ENCODE measurements around the gene NR2F1. TPM values are rescaled to one million over a fixed set of nuclear protein-coding genes. Genes with fewer than 3 reads are reported as not detected.

NR2F1 gene
- polyA plus RNA-seq, 12 donors: 2.8 to 27.0 (median 6.0) TPM; not detected in 1

DNA sequence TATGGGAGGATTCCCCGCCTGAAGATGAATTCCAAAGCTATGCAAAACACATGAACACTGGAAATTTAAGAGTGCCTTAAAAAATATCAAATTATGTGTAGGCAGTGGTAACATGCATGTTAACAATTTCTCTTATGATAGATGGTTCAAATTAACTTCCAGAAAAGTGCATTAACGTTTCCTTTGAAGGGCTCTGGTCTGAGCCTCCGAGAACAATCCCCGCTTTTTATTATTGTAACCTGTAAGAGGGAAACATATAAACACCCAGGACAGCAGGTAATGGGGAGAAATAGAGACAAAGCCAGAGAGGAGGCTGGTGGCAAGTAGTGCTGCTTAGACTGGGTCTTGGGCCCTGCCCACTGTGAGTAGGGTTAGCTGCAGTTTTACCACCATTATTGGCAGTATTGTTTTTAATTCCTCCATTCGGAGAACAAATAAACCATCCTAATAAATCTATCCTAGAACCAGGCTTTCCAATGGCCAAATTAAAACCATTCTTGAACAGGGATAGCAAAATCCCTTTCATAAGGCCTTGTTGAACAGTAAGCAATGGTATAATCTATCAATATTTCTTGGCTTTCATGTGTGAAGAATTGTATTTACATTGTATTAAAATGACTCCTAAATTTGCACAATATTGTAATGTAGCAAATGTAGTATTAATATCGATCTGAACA lies 6.3 kb downstream of the NR2F1 start:
- DNase-seq: no peak

DNA sequence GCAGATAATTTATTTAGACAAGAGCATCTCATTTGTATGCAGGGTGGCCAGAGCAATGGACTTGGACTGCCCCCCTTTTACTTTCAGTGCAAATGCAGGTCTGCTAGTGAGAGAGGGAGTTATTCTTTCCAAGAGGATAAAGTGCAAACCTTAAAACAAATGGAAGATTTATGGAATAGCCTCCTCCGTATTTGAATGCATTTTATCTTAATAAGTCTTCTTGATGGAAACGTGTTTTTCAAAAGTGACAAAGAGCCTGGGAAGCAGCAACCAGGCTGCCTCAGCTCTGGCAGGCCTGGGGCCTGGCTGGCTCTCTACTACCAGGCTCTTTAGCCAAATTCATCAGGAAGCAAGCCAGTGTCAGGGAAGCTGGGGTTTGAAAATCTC lies 6.8 kb downstream of the NR2F1 start:
- DNase-seq: no peak

DNA sequence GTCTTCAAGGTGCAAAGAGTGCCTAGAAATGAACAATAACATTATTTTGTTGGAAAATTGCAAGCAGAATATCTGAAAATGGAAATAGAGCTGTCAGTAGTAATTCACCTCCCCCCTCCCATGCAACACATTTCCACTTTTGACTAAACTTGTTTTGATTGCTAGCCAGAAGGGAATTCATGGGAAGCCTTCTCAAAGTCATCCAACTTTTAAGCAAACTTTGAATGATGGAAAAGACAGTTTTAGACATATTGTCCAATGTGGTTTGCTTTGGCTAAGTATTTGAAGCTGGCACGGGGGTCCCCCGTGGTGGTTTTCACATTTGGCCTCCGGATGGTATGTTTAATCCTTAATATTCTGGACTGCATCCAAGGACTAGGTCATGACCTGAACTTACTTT lies 7.5 kb downstream of the NR2F1 start:
- DNase-seq: no peak

DNA sequence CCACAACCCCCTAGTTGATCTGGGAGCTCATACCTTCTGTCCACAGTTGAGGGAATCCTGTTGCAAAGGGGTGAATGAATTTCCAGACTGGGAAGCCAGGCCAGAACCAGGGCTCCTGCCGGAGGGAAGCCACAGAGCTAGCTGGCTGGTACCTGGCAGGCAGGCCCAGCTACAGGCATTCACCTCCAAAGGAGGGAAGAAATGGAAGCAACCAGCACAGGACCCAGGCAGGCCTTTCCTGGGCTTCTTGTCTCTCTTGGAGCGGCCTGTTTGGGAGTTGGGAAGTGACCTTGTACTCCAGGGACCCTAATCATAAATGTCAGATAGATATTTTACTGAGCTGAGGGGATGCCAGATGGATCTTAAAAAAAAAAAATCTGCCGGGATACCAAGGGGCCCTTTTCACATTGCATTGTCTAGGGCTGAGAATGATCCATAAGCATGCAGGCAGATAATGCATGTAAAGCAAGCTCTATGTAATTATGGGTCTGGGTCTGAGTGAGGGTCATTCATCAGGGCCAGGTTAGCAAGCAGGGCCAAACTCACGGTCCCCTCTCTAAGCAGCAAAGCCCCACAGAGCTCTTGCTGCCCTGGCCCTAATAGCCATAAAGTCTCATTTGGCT lies 8.4 kb downstream of the NR2F1 start:
- no peak for DNase-seq

DNA sequence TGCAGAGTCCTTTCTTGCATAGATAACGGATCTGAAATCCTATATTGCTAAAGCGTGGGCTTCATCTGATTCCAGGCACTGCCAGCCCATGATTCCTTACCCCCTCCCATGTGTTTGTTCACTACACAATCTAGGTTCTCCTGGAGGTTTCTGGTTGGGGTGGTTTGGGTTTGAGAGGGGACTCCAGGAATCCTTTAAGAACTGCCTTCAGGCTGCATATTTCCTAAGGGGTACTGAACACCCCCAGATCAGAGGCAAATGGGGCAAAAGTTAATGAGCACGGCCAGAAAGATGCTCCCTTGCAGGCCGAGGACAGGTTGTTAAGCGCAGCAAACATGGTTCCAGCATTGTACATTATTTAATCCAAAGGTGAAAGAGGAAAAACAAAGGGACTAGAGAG lies 9.9 kb downstream of the NR2F1 start:
- no peak for DNase-seq

DNA sequence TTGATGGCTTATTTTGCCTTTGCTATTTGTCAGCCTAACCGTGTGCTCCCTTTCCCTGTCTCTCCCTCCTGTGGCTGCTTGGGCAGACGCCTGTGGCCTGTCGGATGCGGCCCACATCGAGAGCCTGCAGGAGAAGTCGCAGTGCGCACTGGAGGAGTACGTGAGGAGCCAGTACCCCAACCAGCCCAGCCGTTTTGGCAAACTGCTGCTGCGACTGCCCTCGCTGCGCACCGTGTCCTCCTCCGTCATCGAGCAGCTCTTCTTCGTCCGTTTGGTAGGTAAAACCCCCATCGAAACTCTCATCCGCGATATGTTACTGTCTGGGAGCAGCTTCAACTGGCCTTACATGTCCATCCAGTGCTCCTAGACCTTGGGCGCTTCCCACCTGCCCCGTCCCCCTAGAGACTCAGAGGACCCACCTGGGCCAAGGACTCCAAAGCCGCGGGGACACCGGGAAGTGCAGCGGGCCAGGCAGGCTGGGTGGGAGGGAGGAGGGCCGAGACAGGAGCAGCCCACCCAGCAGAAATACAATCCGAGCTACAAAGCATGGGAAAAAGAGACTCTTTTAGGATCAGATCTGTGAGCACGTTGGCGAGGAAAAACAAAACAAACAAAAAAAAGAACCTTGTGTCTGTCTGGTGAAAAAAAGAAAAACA lies 10.6 kb downstream of the NR2F1 start:
- no peak for DNase-seq

DNA sequence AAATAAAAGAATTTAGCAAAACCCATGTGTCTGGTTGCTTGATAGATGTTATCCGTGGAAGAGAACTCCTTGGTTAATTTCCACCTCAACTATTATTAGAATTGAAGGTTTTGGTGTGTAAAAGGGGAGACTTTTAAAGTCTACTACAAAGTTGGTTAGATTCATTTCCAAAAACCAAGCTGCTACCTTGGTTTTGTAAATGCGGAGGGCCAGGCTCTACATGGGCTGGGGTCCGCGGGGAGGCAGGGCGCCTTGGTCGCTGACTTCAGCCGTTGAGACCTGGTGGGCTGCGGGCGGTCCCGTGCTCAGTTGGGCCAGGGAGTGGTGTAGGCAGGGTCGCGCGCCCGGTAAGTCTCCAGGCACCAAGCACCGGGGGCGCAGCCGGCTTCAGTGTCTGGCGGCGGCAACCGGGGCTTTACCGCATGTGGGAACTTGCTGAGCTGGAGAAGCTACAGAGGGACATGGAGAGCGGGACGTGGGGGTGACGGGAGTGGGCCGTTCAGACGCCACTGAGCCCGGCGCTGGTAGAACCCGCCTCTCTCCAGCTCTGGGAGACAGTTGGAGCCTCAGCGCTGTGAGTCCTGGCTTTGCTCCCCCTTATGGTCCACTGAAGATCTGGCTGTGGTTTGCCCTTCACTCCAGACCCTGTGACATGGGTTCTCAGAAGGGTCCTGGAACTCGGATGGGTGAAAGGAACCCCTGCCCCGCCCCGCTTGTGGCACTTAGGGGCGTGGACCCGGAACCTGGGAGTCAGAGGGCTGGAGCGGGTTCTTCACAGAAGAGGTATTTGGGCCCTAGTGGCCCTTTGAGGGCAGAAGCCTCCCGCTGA lies 11.8 kb downstream of the NR2F1 start:
- DNase-seq: no peak

DNA sequence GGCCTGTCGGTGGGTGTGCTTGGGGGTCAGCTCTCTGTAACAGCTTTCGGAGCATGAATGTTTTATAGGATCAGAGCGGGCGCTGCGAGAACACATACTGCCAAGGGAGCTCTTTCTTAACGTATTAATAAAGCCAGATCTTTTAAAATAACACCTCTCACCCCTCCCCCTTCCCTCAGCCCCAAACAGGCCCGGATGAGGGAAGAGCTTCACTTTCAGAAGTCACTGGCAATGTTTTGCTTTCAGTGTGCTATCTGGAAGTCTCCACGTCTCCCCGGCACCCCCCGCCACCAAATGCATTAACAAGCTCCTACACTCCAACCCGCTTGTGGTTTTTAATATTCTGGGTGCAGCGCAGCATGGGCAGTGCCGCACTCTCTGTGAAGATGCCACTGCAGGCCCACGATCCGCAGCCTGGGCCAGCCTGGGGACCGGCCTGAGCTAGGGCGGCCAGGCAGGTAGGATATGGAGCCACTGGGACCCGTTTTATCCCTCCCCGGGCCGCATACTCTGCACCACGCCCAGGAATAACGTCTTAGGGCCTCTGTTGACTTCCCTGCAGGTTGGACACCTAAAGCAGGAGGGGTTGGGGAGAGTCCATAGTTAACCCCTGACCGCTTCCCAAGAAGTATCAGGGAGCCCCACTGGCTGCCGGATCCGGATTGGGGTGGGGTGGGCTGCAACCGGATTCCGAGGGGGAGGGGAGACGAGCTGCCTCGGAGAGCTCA lies 12.6 kb downstream of the NR2F1 start:
- no peak for DNase-seq

DNA sequence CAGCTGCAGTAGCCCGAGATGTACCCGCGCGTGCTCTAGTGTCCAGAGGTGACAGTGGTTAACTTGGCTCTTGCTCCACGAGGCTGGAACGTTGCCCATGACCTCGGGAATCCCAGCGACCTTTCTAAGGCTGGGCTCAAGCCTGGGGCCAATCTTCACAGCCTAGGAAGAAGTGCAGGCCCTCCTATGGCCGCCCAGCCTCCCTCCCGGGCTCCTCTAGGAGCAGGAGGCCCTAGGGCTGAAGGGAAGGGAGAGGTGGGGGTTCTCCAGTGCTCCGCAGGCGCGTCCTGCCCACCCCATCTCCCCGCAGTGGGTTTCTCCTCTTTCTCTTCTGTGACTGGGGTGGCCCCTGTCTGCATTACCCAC lies 13.3 kb downstream of the NR2F1 start:
- DNase-seq: no peak

DNA sequence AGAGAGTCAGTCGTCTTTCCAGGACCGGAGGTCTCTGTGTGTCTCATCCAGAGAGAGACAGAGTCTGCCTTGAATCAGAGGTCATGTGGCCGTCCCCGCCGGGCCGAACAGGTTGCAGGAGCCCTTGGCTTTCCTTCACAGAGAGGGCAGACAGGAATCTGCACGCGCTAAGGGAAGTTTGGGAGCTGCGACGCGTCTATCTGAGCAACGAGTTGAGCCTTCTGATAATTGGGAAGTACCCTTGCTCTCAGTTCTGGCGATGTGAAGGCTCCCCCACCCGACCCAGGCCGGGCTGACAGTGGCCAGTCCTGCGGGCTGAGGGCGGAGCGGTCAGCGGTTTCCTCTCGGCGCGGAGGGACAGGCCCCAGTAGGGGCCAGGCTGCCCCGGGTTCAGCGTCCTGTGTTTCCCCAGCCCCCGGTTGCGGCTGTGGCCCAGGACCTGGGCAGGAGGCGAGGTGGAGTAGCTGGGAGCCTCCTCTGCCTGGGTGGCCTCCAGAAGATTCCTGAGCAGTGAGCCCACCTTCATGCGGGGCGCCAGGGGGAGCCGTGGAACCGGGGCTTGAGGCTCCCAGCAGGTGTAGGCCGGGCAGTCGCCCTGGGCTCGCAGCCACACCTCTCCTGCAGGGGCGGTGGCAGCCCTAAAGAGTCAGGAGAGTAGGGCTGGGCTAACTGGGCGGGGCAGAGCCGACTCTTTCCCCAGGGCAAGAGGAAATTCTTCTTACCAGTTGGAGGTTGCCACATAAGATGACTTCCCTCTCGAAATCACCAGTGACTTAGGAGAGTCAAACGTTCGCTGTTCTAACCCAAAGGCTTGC lies 13.9 kb downstream of the NR2F1 start:
- DNase-seq: no peak

DNA sequence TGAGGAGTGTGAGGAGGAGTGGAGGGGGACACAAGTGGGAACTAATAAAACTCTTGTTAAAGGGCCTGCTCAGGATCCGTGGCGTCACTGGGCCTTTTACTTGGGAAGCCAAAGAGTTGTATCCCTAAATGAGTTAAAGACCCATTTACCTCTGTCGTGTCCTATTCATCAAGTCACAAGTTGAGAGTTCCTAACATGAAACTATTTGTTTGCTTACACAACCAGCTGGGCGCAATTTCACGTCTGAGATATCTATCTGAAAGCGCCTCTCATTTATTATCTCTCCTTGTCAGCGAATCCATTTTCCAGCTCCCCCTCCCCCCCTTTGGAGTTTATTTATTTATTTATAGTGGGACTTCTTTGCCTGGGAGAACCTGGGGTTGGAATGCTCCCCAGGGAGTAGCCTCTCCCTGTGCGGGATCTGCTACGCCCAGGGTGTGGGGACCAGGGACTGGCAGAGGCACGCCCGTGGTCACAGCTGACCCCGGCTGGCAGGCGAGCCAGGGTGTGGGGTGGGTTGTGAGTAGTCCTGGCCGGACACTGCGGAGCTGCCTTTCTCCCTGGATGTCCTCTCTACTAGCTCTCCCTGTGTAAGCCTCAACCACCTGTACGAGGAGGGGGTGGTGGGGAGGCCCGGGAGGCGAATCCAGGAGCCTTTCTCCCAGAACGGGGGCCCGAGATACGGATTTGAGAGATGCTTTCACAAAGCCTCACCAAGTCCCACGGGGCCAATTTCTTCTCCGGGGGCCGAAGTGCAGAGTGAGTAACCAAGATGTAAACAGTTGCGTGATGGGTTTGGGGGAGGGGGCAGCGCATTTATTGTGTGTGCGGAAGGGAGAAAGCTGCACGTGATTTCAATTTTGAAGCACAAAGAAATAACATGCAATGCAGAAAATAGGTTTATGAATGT lies 15.3 kb downstream of the NR2F1 start:
- DNase-seq: no peak

DNA sequence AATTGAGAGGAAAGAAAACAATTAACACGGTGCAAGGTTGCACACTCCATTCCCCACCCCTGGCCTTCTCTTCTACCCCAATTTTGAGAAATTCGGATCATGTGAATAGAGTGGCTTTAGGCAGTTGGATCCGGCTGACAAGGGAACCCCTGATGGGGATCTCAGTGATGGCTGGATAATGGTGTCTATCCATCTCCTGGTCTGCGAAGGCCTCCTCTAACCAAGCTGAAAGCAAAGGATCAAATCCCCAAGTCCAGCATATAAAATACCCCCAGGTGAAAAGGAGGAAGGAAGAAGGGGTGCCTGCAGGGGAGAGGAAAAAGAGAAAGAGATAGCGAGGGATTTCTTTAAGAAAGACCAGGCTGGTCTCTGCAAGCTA lies 16.0 kb downstream of the NR2F1 start:
- no peak for DNase-seq

DNA sequence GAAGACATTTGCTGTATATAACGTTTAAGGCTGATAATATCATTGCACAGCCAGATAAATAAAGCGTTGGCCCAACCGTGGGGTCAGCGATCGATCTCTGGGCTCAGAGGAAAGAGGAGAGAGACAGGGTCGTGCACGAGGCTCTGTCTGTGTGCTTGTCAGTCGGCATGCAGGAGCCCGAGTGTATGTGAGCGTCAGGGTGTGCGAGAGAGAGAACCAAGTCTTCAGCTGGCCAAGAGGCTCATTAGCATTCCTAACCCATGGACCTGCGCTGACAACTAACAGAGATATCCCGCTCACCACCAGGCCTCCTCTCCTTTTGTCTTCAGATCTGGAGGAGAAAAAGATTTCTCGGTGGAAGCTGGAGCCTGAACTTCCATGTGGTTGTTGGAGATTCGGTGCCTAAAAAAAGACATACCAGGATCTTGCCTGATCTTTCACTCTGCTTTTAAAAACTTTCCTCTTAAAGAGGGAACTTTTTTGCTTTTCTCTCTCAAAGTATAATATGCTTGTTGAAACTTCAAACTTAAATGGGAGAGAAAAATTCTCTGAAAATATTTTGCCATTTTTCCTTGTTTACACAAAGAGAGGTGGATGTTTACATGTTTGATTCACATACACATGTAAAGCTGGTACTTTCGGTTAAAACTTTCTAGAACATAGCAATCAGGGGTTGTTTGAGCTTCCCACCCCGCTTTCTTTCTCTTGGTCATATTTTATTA lies 16.5 kb downstream of the NR2F1 start:
- no peak for DNase-seq

DNA sequence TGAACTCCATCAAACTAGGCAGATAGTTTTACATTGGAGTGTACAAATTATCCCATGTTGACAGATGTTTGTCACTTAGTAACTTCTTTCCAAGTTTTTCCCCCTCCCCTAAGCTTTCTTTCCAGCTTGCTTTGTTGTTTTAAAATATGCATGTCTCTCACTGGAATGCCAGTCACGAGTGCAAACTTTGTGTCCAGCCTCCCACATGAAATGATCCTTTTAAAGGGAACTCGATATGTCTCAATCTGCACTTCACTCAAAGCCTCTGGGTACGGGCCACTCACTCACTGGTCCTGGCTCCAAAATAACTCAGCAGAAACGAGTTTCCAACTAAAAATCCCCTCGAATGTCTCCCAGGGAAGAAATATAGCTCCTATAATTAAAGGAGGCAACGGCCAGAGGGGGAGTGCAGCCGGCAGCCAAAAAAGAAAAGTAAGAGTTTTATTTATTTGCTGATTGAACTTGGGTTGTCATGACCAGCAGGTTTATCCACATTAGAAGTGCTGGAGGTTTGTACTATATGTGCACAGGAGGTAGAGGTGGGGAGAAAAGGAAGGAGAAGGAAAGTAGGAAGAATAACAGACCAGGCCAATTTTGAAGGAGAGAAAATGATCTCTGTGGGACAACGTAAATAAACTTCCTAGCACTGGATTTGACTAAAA lies 17.5 kb downstream of the NR2F1 start:
- no peak for DNase-seq

DNA sequence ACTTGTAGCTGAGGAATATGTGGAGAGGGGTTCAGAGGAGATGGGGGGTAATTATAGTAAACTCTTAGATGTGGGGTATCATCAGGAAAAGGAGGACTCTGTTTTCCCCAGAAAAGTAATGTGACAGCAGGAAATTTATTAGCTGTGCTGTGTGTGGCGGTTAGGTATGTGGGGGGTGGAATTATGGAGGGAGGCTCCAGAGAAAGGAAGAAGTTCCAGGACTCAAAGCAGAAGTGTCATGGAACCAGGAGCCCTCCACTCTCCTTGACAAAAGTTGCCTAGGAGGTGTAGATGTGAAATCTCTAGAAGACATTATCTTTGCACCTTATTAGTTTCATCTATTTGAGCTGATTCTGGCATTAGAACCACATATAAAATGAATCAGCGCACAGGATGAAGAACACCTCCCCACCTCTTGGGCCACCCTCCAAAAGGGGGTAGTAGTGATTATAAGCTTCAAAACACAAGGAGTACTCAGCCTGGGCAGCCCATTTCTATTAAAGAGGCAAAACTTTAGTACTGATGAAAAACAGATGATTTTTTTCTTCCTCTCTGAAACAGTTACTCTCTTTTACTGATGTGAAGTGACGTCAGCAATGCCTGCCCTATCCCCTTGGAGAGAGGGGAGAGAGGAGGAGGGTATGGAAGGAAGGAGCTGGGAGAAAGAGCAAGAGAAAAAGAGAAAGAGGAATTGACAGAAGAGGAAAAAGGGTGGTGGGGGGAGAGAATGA lies 18.2 kb downstream of the NR2F1 start:
- no peak for DNase-seq

DNA sequence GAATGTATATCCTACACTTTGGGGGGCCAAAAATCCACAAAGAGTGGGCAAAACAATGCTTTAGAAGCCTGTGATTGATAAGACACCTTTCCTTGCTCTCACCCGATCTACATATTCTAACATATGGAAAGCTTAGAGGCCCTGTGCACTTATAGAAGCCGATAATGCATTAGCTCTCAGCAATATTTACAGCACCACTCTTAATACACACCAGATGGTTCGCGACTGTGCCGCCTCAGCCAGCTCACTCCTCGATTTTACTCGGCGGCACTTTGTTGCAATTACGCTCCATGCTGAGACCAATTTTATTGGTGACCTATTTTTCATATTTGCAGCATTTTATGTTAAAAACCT lies 18.8 kb downstream of the NR2F1 start:
- no peak for DNase-seq

DNA sequence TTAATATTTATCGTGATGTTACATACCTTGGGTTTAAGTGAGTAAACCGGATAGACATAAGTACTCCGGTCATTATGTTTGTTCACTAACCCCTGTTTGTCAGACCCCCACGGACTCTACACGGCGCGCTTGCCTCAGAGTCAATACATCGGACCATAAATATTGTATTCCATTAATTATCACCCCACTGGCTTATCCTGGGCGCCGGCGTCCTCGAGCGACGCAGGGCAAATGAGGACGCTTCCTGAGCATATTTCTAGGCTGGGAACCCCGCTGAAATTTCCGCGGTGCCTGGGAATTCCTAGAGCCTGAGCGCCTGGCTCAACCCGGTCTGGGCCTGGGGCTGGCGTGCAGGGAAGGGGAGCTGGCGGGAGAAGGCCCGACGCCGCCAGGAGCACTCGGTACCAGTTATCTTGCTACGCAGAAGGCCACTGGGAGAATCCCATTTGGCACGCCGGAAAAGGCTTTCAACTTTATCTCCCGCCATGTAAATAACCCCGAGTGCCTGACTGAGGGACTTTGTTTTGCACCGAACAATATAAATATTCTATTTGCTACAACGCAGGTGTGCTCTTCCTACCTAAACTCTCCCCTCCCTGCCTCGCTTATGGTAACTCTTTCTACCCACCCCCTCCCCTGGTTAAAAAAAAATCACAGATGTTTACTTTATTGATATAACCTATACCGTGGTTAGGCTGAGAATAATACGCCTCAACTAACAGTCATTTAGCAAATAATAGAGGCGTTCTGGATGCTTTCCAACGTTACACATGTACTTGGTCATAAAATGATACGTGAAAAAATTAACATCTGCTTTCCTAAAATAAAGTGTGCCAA lies 19.4 kb downstream of the NR2F1 start:
- DNase-seq: no peak
